Ramos (cell line): Measurements from ENCODE around the gene SURF4.

Experiments
- in situ Hi-C: fragments of 300-500 bp; cut with MboI; formaldehyde crosslinking; loops from one replicate; pipeline ENCODE4 v1.14.3; 2022; ENCODE audit warnings: low sequenced_read_pairs; ENCODE audit not compliant: unreplicated experiment

The SURF4 gene

DNA sequence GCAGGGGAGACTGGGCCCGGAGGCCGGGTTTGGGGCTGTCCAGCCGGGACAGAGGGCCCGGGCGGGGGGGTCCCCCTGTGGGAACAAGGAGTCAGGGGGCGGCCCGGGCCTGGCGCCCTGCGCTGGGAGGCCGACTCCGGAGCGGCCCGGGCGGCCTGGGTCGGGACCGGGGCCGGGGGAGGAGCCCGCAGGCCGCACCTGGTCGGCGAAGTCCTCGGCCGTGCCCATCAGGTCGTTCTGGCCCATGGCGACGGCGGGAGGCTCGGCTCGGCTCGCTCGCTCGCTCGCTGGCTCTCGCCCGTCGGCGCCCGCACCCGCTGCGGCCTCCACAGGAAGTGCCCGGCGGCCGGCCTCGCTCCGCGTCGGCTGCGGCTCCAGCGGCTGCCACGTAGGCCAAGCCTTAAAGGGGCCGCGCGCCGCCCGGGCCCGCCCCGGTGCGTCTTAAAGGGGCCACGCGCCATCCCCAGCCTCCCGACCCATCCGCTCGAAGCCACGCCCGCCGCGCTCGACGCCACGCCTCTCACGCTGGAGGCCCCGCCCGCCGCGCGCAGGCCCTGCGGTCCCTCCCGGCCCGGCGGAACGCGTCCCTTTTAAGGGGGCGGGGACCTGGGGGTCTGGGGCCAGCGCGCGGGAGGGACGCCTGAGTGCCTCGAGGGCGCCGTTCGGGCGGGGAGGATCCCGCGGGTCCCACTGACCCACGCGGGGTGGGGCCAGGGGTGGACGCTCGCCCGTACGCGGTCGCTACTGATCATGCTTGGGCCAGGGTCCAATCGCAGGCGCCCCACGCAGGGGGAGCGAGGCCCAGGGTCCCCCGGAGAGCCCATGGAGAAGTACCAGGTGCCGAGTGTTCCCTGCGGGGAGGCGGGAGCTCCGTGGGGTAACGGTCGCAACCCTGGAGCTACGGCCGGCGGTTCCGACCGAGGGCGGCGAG is at the start of gene SURF4, which contains the start of gene STKLD1:
Gene SURF4 (minus strand): TSS at position 337 of the 931 bp plus-strand sequence. CDS start 91 bp downstream, at position 246.
Gene STKLD1 (plus strand): TSS at position 643 of the 931 bp plus-strand sequence. CDS start 108 bp downstream, at position 751.
- in situ Hi-C loops, result no loop called here

DNA sequence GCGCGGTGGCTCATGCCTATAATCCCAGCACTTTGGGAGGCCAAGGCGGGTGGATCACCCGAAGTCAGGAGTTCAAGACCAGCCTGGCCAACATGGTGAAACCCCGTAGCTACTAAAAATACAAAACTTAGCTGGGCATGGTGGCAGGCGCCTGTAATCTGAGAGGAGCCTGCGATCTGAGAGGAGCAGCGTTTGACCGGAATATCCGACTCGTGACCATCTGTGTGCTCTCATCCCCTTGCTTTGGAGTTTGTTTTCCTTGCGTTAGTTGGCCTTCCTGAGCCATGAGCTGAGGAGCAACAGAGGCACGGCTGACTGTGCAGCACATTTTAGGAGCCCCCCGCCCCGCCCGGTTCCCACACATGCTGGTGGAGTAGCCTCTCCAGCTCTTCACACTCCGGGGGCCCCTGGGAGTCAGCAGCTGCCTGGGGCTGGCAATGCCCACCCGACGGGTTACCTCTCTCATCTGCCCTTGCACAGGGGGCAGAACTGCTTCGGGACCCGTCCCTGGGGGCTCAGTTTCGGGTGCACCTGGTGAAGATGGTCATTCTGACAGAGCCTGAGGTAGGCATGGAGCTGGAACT is 49.3 kb upstream of the SURF4 start:
- in situ Hi-C loops, result no loop called here

DNA sequence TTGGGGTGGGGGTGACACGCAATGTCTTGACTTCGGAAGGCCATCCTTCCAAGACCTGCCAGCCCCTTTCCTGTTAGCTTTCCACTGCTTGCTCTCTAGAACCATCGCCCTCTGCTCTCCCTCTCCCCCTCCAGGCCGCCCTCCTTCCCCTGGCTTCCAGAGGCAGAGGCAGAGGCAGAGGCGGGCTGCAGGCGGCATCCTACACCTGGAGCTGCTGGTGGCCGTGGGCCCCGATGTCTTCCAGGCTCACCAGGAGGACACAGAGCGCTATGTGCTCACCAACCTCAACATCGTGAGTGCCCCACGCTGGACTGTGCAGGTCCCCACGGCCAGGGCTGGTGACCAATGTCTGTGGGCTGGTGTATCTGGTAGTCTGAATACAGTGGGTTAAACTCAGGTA is 48.3 kb upstream of the SURF4 start:
- in situ Hi-C loops, result no loop called here

DNA sequence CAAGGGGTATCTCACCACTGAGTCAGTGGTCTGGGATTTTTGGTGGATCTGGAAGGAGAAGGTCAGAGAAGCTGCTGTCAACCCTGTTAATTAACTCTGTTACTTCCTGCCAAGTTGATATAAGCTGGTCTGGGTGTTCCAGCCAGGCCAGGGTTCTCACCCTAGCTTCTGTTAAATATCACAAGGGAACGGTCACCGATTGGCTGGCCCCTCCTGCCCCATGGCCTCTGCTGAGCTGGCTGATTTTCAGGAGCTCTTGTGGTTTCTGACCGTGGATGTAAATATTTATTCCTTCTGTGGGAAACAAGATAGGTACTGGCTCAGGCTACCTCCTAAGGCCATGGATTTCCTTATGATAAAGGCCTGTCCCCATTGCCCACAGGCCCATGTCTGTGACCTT is 47.4 kb upstream of the SURF4 start:
- in situ Hi-C loops, result no loop called here

DNA sequence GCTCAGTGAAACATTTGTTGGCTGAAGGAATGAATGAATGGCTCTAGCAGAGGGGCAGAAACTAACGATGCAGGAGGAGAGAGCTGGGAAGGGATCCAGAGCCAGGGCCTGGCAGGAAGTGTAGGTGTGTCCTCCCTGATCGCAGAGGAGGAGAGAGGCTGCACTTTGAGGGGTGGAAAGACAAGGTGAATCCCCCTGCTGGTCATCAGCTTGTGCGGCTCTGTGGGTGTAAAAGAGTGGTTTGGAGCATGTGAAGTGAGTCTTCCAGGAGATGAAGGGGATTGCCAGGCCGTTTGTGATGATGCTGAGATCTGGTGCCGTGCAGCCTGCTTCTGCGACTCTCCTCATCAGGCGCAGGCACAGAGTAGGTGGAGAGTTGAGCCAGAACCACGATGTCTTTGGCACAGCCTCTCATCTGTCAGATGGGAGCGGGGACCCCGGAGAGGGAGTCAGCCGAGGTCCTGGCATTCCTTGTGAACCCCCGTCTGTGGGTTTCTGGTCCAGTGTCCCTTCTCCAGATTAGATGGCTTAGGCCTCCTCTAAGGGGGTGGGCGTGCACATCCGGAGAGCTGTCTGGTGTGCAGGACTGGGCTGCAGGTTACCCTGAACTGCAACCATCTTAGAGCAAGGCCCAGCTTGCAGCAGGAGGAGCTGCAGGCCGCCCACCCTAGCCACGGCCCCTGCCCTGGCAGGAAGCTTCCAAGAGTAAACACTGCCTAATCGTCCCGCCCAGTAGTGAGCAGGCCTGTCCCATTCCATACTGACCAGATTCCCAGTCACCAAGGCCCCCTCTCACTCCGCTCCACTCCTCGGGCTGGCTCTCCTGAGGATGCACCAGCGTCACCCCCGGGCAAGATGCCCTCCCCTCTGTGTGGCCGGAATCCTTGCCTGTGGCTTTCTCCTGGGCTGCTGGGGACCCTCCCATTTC is 46.0 kb upstream of the SURF4 start, which contains the start of gene ADAMTS13:
Gene ADAMTS13 (plus strand): TSS at position 753 of the 928 bp plus-strand sequence. CDS start 77 bp downstream, at position 830.
- in situ Hi-C loops, result no loop called here

DNA sequence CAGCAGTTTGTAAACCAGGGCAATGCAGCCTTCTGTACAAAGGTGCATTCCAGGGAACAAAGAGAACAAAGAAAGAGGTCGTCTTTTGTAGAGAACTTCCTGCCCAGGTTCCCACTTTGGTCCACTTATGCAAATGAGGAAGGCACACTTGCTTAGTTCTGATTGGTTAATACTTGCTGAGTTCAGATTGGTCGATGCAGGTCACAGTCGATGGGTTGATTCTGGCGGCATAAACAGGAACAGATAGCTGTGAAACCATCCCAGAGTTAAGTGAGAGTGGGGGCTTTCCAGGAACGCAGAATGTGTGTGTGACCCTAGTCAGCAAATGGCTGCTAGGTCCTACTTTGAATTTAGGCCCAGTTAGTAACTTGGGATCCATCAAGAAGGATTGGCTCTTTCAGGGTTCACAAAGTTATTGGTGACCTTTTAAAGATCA is 44.5 kb upstream of the SURF4 start:
- in situ Hi-C loops, result no loop called here

DNA sequence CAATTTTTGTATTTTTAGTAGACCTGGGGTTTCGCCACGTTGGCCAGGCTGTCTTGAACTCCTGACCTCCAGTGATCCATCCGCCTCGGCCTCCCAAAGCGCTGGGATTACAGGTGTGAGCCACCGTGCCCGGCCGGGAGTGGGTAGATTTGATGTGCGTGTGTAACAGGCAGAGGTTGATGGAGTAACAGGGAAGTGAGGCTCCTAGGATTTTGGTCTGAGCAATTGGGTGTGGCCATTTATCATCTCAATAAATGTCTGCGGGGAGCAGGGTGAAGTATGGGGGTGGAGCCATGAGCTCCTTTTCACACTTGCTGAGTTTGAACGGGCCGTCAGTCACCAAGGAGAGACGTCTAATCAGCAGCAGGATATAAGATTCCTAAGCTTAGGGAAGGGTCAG is 43.1 kb upstream of the SURF4 start:
- in situ Hi-C loops, result no loop called here

DNA sequence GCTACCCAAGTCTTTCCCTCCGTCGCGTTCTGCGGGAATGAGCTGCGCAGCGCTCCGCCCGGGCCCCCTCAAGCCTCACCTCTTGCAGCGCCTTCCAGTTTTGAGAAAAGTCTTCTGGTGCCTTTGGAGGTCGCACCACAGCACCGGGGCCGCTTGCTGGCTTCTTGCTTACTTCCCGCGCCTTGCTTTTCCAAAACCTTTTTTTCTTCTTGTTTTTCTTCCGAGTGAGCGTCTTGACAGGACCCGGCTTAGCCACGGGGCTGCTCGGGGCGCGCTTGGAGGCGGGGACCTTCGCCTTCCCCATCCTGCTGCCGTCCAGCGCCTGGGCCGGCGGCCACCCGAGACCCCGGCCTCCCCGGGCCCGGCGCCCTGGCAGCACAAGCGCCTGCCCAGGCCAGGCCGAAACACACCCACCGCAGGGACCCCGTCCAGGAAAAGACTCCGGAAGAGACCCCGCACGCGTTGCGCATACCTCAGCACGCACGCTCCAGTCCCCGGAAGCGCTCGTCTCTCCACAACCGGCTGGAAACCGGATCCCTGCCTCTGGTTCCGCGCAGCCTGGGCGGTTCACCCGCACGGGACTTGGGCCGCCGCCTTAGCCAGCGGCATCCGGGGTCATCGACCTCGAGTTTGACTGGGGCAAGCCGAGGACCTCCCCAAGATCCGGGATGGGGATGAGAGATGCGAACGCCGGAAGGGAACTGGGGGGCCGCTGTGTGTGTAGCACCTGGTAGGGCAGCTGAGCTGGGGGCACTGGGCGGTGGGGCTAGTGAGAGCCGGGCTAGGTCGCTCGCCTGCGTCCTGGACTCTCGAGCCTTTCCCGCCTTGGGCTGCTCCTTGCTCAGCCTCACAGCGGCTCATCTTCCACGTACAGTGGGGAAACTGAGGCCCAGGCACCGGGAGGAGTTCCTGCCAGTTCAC is 41.9 kb upstream of the SURF4 start, which contains the start of gene REXO4:
Gene REXO4 (minus strand): TSS at position 470 of the 921 bp plus-strand sequence. CDS start 166 bp downstream, at position 304.
- in situ Hi-C loops, result no loop called here

DNA sequence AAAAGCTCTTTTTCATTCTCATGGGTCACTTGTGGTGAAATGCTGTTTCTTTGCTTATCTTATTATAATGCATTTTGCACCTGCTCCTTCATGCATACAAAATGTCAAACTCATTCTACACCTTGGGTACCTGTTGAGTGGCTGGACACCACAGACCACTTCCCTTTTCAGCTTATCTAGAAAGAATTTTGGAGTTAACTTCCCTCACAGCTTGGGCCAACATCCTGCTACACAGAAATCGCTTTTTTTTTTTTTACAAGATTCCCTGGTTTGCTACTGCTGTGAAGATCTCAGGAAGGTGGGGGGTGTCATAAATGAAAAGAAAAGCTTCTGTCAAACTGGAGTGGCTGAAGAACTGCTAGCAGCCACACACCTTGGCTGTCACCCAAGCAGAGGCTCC is 39.3 kb upstream of the SURF4 start:
- in situ Hi-C loops, result no loop called here

DNA sequence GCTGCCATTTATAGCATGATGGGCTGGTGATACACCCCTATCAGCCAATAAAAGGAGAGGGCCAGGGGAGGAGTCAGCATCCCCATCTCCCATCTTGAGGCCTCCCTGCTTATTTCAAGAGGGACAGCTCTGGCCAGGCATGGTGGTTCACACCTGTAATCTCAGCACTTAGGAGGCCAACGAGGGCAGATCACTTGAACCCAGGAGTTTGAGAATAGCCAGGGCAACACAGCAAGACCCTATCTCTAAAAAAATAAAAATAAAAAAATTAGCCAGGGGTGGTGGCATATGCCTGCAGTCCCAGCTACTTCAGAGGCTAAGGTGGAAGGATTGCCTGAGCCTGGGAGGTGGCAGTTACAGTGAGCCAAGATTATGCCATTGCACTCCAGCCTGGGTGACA is 32.2 kb upstream of the SURF4 start:
- in situ Hi-C loops, result loop anchor here (5.0 kb wide), 1 partner anchor 74 kb away; no protein-coding TSS in a partner anchor

DNA sequence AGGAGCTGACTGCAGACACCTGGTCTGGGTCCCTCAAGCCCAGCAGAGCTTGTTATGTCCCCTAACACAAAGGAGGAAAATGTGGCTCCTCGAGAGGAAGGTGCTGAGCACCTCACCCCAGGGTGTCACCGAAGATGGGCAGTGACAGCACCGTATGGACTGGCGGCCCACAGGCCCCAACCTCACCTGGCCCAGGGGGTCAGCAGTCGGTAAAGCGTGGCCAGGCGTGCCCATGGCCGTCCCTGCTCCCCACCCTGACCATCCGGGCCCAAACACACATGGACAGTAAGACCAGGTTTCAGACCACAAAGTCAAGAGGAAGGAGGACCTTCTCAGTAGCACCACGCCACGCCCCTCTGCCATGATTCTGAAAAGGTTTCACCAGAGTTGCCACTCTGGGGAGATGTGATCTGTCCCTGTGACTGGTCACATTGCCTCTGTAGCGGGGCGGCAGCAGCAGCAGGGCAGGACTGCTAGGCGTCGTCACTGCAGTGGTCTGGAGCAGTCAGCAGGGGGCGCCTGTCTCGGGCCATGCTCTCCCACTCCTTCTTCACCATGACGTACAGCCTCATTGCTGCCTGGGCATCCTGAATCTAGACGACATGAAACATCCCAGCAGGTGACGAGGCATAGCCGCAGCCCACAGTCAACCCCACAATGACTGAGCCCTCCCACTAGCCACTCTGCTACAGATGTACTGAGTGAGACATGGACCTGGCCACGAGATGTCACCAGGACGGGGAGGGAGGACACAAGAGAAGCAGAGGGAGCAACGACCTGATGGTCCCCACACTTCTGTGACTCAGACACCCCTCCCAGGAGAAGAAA is 30.8 kb upstream of the SURF4 start:
- in situ Hi-C loops, result loop anchor here (5.0 kb wide), 1 partner anchor 76 kb away; no protein-coding TSS in a partner anchor

DNA sequence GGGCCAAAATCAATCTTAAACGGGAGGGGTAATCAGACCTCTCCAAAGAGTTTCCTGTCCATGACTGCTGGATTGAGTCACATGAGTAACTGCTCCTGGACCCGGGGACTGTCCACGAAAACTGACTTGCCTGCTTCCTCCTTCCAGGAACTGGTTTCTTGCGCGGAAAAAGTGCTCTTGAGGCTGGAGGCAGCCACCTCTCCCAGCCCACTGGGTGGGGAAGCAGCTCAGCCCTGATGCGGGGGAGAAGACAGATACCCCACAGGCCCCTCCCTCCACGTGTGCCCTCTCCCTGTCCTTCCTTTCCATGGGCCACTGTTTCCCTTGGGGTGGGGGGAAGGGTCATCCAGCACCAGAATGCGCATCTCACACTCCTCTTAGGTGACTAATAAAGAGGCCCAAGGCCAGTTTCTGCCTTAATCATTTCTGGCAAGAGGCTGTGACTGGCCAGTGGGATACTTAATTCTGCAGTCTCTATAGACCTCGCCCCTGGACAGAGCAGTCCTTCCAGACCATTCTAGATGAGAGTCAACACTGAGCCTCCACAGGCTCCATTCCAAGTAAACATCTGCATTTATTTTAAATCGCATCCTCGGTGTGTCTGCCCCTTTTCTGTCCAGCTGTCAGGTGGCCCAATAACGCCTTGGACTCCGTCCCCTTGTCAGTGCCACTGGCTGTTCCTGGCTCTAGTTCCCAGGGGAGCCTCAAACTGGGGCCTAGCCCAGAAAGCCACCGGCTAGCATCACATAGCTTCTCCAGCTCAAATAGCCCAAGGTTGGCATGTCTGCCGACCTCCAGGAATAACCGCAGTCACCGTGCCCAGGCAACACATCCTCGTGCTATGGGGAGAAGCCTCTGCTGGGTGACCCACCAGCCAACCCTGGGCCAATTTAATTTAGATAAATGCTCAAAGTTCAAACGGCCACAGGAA is 29.9 kb upstream of the SURF4 start:
- in situ Hi-C loops, result loop anchor here (5.0 kb wide), 1 partner anchor 77 kb away; no protein-coding TSS in a partner anchor

DNA sequence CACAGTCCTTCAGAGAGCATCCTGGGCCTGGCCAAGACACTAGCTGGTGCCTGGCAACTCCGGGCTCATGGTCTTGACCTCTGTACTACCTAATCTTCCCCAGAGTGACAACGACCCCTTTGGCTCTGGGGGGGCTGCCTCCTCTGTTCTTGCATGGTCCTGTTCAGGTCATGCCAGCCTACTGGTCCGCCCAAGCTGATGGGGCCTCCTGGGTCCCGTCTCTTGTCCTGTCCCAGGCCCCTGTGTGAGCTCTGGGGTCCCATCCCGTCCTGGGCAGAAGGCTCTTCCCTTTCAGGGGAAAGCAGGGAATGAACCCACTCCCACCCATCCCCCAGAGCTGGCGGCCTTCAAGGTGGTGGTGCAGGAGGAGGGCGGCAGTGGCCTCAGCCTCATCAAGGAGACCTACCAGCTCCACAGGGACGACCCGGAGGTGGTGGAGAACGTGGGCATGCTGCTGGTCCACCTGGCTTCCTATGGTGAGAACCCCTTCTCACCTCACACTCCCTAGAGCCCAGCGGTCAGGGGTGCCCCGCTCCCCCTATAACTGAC is 28.7 kb upstream of the SURF4 start:
- in situ Hi-C loops, result loop anchor here (5.0 kb wide), 1 partner anchor 78 kb away; no protein-coding TSS in a partner anchor

DNA sequence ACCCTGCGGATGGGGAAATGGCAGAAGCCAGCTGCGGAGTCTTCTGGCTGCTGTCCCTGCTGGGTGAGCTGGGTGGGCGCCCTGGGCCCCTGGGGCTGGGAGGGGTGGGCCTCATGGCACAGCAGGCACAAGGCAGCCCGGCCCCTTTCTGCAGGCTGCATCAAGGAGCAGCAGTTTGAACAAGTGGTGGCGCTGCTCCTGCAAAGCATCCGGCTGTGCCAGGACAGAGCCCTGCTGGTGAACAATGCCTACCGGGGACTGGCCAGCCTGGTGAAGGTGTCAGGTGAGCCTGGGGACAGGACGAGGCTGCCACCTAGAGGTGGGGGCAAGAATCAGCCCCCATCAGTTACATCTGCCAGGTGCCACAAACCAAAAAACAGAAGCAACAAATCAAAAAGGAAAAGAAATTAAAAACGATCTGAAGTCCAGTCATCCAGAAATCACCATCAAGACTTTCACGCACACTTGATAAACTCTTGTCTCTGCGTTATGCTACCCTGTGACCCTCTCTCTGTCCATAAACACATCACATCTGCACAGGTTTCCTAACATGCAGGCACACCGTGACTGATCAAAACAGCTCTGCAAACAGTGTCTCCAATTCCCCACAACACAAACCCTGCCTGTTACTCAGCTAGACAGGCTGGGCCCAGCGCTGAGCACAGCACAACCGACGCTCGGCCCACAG is 28.1 kb upstream of the SURF4 start:
- in situ Hi-C loops, result no loop called here

DNA sequence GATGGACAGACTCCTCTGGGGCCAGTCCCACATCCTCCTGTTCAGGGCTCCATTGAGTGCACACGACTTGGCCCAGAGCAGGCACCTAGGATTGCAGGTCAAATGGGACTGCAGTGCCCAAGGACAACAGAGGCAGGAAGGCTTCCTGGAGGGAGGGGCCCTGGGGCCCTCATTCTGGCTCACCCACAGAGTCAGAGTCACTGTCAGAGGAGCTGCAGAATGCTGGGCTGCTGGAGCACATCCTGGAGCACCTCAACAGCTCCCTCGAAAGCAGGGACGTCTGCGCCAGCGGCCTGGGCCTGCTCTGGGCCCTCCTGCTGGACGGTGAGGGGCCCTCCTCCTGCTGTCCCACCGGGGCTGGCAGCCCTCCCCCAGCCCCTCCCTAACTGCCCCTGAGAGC is 26.8 kb upstream of the SURF4 start:
- in situ Hi-C loops, result no loop called here

DNA sequence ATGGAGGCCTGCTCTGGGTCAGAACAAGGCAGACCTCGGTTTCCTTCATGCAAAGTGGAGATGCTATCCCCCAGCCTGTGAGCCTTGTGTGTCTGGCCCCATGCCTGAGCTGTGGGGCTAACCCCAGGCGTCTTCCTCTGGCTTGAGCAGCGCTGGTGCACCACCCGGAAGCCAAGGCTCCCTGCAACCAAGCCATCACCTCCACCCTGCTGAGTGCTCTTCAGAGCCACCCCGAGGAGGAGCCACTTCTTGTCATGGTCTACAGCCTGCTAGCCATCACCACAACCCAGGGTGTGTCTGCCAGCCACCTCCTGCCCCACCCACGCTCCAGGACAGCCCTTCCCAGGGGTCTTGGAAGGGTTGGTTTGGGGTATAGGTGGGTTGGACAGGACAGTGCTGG is 25.7 kb upstream of the SURF4 start:
- in situ Hi-C loops, result no loop called here
